ENCODE results near the gene GM2A.
"Not testable (repeated sequence)": the region's sequence is repeated elsewhere in the genome, so short reads cannot be mapped to it uniquely, and the experiment has no call there.

The GM2A gene

GRCh38 chr5:151309821-151310220, 56.8 kb downstream of the GM2A start:
- H3K4ac ChIP-seq (ENCODE audit: low read length); H3K14ac ChIP-seq (ENCODE audit: low read length); H3K4me3 ChIP-seq (ENCODE audit: low read length in 2 of 2); H2BK120ac ChIP-seq (ENCODE audit: low read depth, low read length); H3K27me3 ChIP-seq (ENCODE audit: control insufficient read depth in 3 of 3, insufficient read depth in 3 of 3, low read depth in 1 of 3, low read length in 3 of 3); H2BK15ac ChIP-seq (ENCODE audit: low read length); H3K4me1 ChIP-seq (ENCODE audit: control insufficient read depth in 2 of 2, insufficient read depth in 1 of 2, low read depth in 1 of 2, low read length in 2 of 2); H3K18ac ChIP-seq (ENCODE audit: low read length); H3K4me2 ChIP-seq (ENCODE audit: insufficient read depth, low read length, poor library complexity, severe bottlenecking); H2BK12ac ChIP-seq (ENCODE audit: low read length); H3K36me3 ChIP-seq (replicated peaks in 1 of 2; ENCODE audit: control insufficient read depth in 2 of 2, insufficient read depth in 2 of 2, low read length in 2 of 2); DNase-seq (ENCODE audit: low spot score); H3K9me3 ChIP-seq (replicated peaks in 1 of 2; ENCODE audit: control insufficient read depth in 2 of 2, insufficient read depth in 1 of 2, low read depth in 1 of 2, low read length in 2 of 2); H2AK5ac ChIP-seq (ENCODE audit: low read depth, low read length); H3K27ac ChIP-seq (replicated peaks; ENCODE audit: low read length); H4K8ac ChIP-seq (ENCODE audit: low read depth, low read length); H3K9ac ChIP-seq (ENCODE audit: low read depth, low read length, poor library complexity); H4K91ac ChIP-seq (ENCODE audit: low read depth, low read length, poor library complexity); H2AFZ ChIP-seq (ENCODE audit: low read length); H3K79me1 ChIP-seq (ENCODE audit: low read depth, low read length); H3K23ac ChIP-seq (ENCODE audit: low read depth, low read length, poor library complexity); H2BK5ac ChIP-seq (ENCODE audit: low read length): not testable (repeated sequence)
- WGBS, 2 donors (ENCODE audit: extremely low coverage in 2 of 2, insufficient read length in 2 of 2, insufficient replicate concordance in 1 of 2): no CpG with 5 or more reads among the region's 15 CpGs

GRCh38 chr5:151310932-151311331, 57.9 kb downstream of the GM2A start:
- H4K91ac ChIP-seq (ENCODE audit: low read depth, low read length, poor library complexity): no peak overlapping the region
- no peaks in the 10 kb centered on the region for H3K27me3 ChIP-seq (ENCODE audit: control insufficient read depth in 3 of 3, insufficient read depth in 3 of 3, low read depth in 1 of 3, low read length in 3 of 3)
- no peak overlapping the region for H3K4me2 ChIP-seq (ENCODE audit: insufficient read depth, low read length, poor library complexity, severe bottlenecking)
- H4K8ac ChIP-seq (ENCODE audit: low read depth, low read length): no peak overlapping the region
- no peak for DNase-seq (ENCODE audit: low spot score)
- H2BK15ac ChIP-seq (ENCODE audit: low read length): no peak overlapping the region
- no peak overlapping the region for H3K27ac ChIP-seq (replicated peaks; ENCODE audit: low read length)
- no peak overlapping the region for H3K4me3 ChIP-seq (ENCODE audit: low read length in 2 of 2)
- no peak overlapping the region for H2AK5ac ChIP-seq (ENCODE audit: low read depth, low read length)
- no peak overlapping the region for H3K4ac ChIP-seq (ENCODE audit: low read length)
- H3K79me1 ChIP-seq (ENCODE audit: low read depth, low read length): no peaks in the 10 kb centered on the region
- peaks cover 0 to 1% of the 10 kb centered on the region in 2 donors for H3K9me3 ChIP-seq (replicated peaks in 1 of 2; ENCODE audit: control insufficient read depth in 2 of 2, insufficient read depth in 1 of 2, low read depth in 1 of 2, low read length in 2 of 2)
- H3K4me1 ChIP-seq (ENCODE audit: control insufficient read depth in 2 of 2, insufficient read depth in 1 of 2, low read depth in 1 of 2, low read length in 2 of 2): peaks cover 0 to 3% of the 10 kb centered on the region in 2 donors
- H2BK12ac ChIP-seq (ENCODE audit: low read length): no peak overlapping the region
- no peak overlapping the region for H3K9ac ChIP-seq (ENCODE audit: low read depth, low read length, poor library complexity)
- H2BK5ac ChIP-seq (ENCODE audit: low read length): no peak overlapping the region
- no peaks in the 10 kb centered on the region for H3K36me3 ChIP-seq (replicated peaks in 1 of 2; ENCODE audit: control insufficient read depth in 2 of 2, insufficient read depth in 2 of 2, low read length in 2 of 2)
- no peak overlapping the region for H3K23ac ChIP-seq (ENCODE audit: low read depth, low read length, poor library complexity)
- H3K18ac ChIP-seq (ENCODE audit: low read length): no peak overlapping the region
- H2BK120ac ChIP-seq (ENCODE audit: low read depth, low read length): no peak overlapping the region
- no peak overlapping the region for H2AFZ ChIP-seq (ENCODE audit: low read length)
- H3K14ac ChIP-seq (ENCODE audit: low read length): no peak overlapping the region

GRCh38 chr5:151312756-151313324, 59.9 kb downstream of the GM2A start:
- H2BK120ac ChIP-seq (ENCODE audit: low read depth, low read length): no peak overlapping the region
- no peaks in the 10 kb centered on the region for H3K79me1 ChIP-seq (ENCODE audit: low read depth, low read length)
- no peak overlapping the region for H3K23ac ChIP-seq (ENCODE audit: low read depth, low read length, poor library complexity)
- no peak overlapping the region for H2BK5ac ChIP-seq (ENCODE audit: low read length)
- H3K27ac ChIP-seq (replicated peaks; ENCODE audit: low read length): no peak overlapping the region
- no peak overlapping the region for H3K4me3 ChIP-seq (ENCODE audit: low read length in 2 of 2)
- no peak overlapping the region for H3K4ac ChIP-seq (ENCODE audit: low read length)
- no peak overlapping the region for H2AFZ ChIP-seq (ENCODE audit: low read length)
- H2BK15ac ChIP-seq (ENCODE audit: low read length): no peak overlapping the region
- H2AK5ac ChIP-seq (ENCODE audit: low read depth, low read length): no peak overlapping the region
- H3K9ac ChIP-seq (ENCODE audit: low read depth, low read length, poor library complexity): no peak overlapping the region
- peaks cover 0 to 3% of the 10 kb centered on the region in 2 donors for H3K4me1 ChIP-seq (ENCODE audit: control insufficient read depth in 2 of 2, insufficient read depth in 1 of 2, low read depth in 1 of 2, low read length in 2 of 2)
- no peak overlapping the region for H3K4me2 ChIP-seq (ENCODE audit: insufficient read depth, low read length, poor library complexity, severe bottlenecking)
- H3K36me3 ChIP-seq (replicated peaks in 1 of 2; ENCODE audit: control insufficient read depth in 2 of 2, insufficient read depth in 2 of 2, low read length in 2 of 2): no peaks in the 10 kb centered on the region
- no peak overlapping the region for H4K8ac ChIP-seq (ENCODE audit: low read depth, low read length)
- H4K91ac ChIP-seq (ENCODE audit: low read depth, low read length, poor library complexity): no peak overlapping the region
- no peak overlapping the region for H3K14ac ChIP-seq (ENCODE audit: low read length)
- no peak overlapping the region for H2BK12ac ChIP-seq (ENCODE audit: low read length)
- H3K18ac ChIP-seq (ENCODE audit: low read length): no peak overlapping the region
- H3K9me3 ChIP-seq (replicated peaks in 1 of 2; ENCODE audit: control insufficient read depth in 2 of 2, insufficient read depth in 1 of 2, low read depth in 1 of 2, low read length in 2 of 2): peaks cover 0 to 1% of the 10 kb centered on the region in 2 donors
- H3K27me3 ChIP-seq (ENCODE audit: control insufficient read depth in 3 of 3, insufficient read depth in 3 of 3, low read depth in 1 of 3, low read length in 3 of 3): no peaks in the 10 kb centered on the region
- DNase-seq (ENCODE audit: low spot score): no peak
- no CpG with 5 or more reads among the region's 5 CpGs for WGBS, 2 donors (ENCODE audit: extremely low coverage in 2 of 2, insufficient read length in 2 of 2, insufficient replicate concordance in 1 of 2)

GRCh38 chr5:151313357-151313756, 60.4 kb downstream of the GM2A start:
- Histone ChIP-seq H3K9ac (ENCODE audit: low read depth, low read length, poor library complexity) (no peak overlapping the region), H2BK12ac (ENCODE audit: low read length) (no peak overlapping the region), H3K4me3 (ENCODE audit: low read length in 2 of 2) (no peak overlapping the region), H2AK5ac (ENCODE audit: low read depth, low read length) (no peak overlapping the region), H3K36me3 (replicated peaks in 1 of 2; ENCODE audit: control insufficient read depth in 2 of 2, insufficient read depth in 2 of 2, low read length in 2 of 2) (no peaks in the 10 kb centered on the region), H2BK15ac (ENCODE audit: low read length) (no peak overlapping the region), H3K4ac (ENCODE audit: low read length) (no peak overlapping the region), H3K14ac (ENCODE audit: low read length) (no peak overlapping the region), H4K8ac (ENCODE audit: low read depth, low read length) (no peak overlapping the region), H3K9me3 (replicated peaks in 1 of 2; ENCODE audit: control insufficient read depth in 2 of 2, insufficient read depth in 1 of 2, low read depth in 1 of 2, low read length in 2 of 2) (peaks cover 0 to 1% of the 10 kb centered on the region in 2 donors), H2BK5ac (ENCODE audit: low read length) (no peak overlapping the region), H3K23ac (ENCODE audit: low read depth, low read length, poor library complexity) (no peak overlapping the region), H2AFZ (ENCODE audit: low read length) (no peak overlapping the region), H3K4me2 (ENCODE audit: insufficient read depth, low read length, poor library complexity, severe bottlenecking) (no peak overlapping the region), H3K4me1 (ENCODE audit: control insufficient read depth in 2 of 2, insufficient read depth in 1 of 2, low read depth in 1 of 2, low read length in 2 of 2) (peaks cover 0 to 3% of the 10 kb centered on the region in 2 donors), H2BK120ac (ENCODE audit: low read depth, low read length) (no peak overlapping the region), H4K91ac (ENCODE audit: low read depth, low read length, poor library complexity) (no peak overlapping the region), H3K18ac (ENCODE audit: low read length) (no peak overlapping the region), H3K27ac (replicated peaks; ENCODE audit: low read length) (no peak overlapping the region), H3K27me3 (ENCODE audit: control insufficient read depth in 3 of 3, insufficient read depth in 3 of 3, low read depth in 1 of 3, low read length in 3 of 3) (no peaks in the 10 kb centered on the region), H3K79me1 (ENCODE audit: low read depth, low read length) (no peaks in the 10 kb centered on the region)
- DNase-seq (ENCODE audit: low spot score): no peak
- WGBS, 2 donors (ENCODE audit: extremely low coverage in 2 of 2, insufficient read length in 2 of 2, insufficient replicate concordance in 1 of 2): no CpG with 5 or more reads among the region's 2 CpGs
